Transverse colon (tissue), 4 donors: Measurements from ENCODE around the gene CEP104. TPM values are rescaled to one million over a fixed set of nuclear protein-coding genes. Genes with fewer than 3 reads are reported as not detected.

Experiments
- DNase-seq: peaks from one replicate; pipeline ENCODE4 v3.0.0-alpha.2; 2019
- H3K27ac ChIP-seq, 4 donors: fragments of 200-600 bp; sonication (generic); 2 replicates each; pipeline ENCODE4 v1.5.1; 2016 to 2018; ENCODE audit warnings: inconsistent platforms in 4 of 4
- H3K27me3 ChIP-seq: fragments of 200-600 bp; sonication (generic); 2 replicates; pipeline ENCODE4 v1.5.1; 2017; ENCODE audit warnings: inconsistent platforms
- H3K36me3 ChIP-seq, 4 donors: fragments of 200-600 bp; sonication (generic); 2 replicates each; pipeline ENCODE4 v1.5.1; 2017 to 2019; ENCODE audit warnings: inconsistent platforms in 4 of 4
- H3K4me1 ChIP-seq, 4 donors: fragments of 200-600 bp; sonication (generic); 2 replicates each; pipeline ENCODE4 v1.5.1; 2017 to 2020; ENCODE audit warnings: inconsistent platforms in 4 of 4
- H3K4me3 ChIP-seq, 4 donors: fragments of 200-600 bp; sonication (generic); 1 replicate in 1 of 4; 2 replicates in 3 of 4; pipeline versions ENCODE4 v1.5.1 to v1.6.1; 2017 to 2019; ENCODE audit warnings: inconsistent platforms in 4 of 4
- H3K9me3 ChIP-seq, 2 donors: fragments of 200-600 bp; sonication (generic); 2 replicates each; pipeline ENCODE4 v1.5.1; 2017 to 2019; ENCODE audit warnings: inconsistent platforms in 2 of 2
- CTCF ChIP-seq, 5 experiments: fragments of 200-600 bp in 3 of 5; fragments of 450-650 bp in 2 of 5; sonication (generic) in 3 of 5; IDR thresholded peaks; 1 replicate in 2 of 5; 2 replicates in 3 of 5; pipeline ENCODE4 v1.5.1; 2016 to 2017; ENCODE audit warnings: antibody characterized with exemption in 5 of 5, inconsistent platforms in 3 of 5, mild to moderate bottlenecking in 2 of 5, moderate library complexity in 1 of 5
- EP300 ChIP-seq: sonication (generic); formaldehyde crosslinking; IDR thresholded peaks from one replicate; pipeline ENCODE4 v1.6.1; 2017; ENCODE audit warnings: antibody characterized with exemption, low read depth
- POLR2A ChIP-seq: fragments of 450-650 bp; IDR thresholded peaks from one replicate; pipeline ENCODE4 v1.6.1; 2016; ENCODE audit warnings: antibody characterized with exemption, mild to moderate bottlenecking, moderate library complexity
- POLR2AphosphoS5 ChIP-seq, 3 donors: sonication (generic); formaldehyde crosslinking; IDR thresholded peaks; one replicate each; pipeline ENCODE4 v1.6.1; 2016; ENCODE audit warnings: antibody characterized with exemption in 3 of 3
- WGBS, 2 donors: methylation state at CpG; one replicate each; pipeline ENCODE4 v1.1.5; 2018; ENCODE audit warnings: low coverage in 1 of 2; 5-methylcytosine and 5-hydroxymethylcytosine counted together
- in situ Hi-C, 4 donors: fragments of 200-750 bp; cut with MboI; loops; one replicate each; pipeline versions ENCODE4 v1.15.0 to v1.15.1; 2017; ENCODE audit warnings: low sequenced_read_pairs in 3 of 4, low pct_ligation_motif_present in 1 of 4, low pct_unique_long_range_greater_than_20kb in 1 of 4
- intact Hi-C: fragments of 100-400 bp; cut with DNase I; formaldehyde crosslinking; loops from one replicate; pipeline ENCODE4 v1.15.1; 2023; ENCODE audit warnings: low total_unique reads
- total RNA-seq, 4 donors: library from RNA; depleted of rRNA; stranded (reverse); fragments of >200 nt; gene quantifications; one replicate each; pipeline ENCODE4 v1.1.0, GENCODE V29; 2016

Gene CEP104
- total RNA-seq, 4 donors from 2014 or later, result 34.4 to 57.7 (median 43.5) TPM

DNA sequence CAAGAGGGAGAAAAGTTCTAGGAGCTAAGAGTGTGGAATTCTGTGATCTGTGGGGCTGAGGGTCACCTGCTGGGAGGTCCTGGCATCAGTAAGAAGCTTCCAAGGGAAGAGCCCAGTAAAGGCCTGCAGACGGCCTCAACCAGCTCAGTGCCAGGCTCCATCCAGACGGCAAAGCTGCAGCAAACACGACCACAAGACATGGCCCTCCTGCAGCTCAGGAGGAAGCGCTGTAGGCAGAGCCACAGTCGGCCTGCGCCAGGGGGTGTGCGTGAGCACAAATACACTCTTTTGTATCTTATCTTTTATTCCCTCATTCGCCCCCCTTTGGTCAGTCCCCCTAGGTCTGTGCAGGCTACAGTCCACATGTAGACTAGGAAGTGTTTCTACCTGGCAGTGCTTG lies 29.7 kb upstream of the CEP104 start:
- no peak for DNase-seq
- H3K9me3 ChIP-seq, result no peaks in the 10 kb centered on the region
- 88% methylated on average over 8 of the region's 8 CpGs; no CpG with 5 or more reads in 1 of the 2 donors for WGBS, 2 donors
- in situ Hi-C loops (no loop called here), intact Hi-C loops (no loop called here)
- no peaks in the 10 kb centered on the region for H3K27me3 ChIP-seq
- peaks cover 0 to 40% (median 19%) of the 10 kb centered on the region in 4 donors for H3K36me3 ChIP-seq
- peaks cover 0 to 10% (median 0%) of the 10 kb centered on the region in 4 donors for H3K4me1 ChIP-seq
- TF ChIP-seq POLR2A (no peak), EP300 (no peak)
- no peak overlapping the region for H3K27ac ChIP-seq
- no peak overlapping the region for H3K4me3 ChIP-seq

GRCh38 chr1:3886106-3886670 lies 29.2 kb upstream of the CEP104 start:
- in situ Hi-C loops (no loop called here), intact Hi-C loops (no loop called here)
- no peak for DNase-seq
- TF ChIP-seq POLR2A (no peak), CTCF (IDR thresholded peaks at IDR 0.05) (no peak), EP300 (no peak), POLR2AphosphoS5 (IDR thresholded peaks at IDR 0.05) (no peak)
- no peak overlapping the region for H3K27ac ChIP-seq
- WGBS, 2 donors, result 96% methylated on average over 15 of the region's 15 CpGs; no CpG with 5 or more reads in 1 of the 2 donors
- H3K4me1 ChIP-seq, result peaks cover 0 to 7% (median 0%) of the 10 kb centered on the region in 4 donors
- H3K9me3 ChIP-seq, result no peaks in the 10 kb centered on the region
- H3K27me3 ChIP-seq, result no peaks in the 10 kb centered on the region
- no peak overlapping the region for H3K4me3 ChIP-seq
- peaks cover 0 to 40% (median 18%) of the 10 kb centered on the region in 4 donors for H3K36me3 ChIP-seq

DNA sequence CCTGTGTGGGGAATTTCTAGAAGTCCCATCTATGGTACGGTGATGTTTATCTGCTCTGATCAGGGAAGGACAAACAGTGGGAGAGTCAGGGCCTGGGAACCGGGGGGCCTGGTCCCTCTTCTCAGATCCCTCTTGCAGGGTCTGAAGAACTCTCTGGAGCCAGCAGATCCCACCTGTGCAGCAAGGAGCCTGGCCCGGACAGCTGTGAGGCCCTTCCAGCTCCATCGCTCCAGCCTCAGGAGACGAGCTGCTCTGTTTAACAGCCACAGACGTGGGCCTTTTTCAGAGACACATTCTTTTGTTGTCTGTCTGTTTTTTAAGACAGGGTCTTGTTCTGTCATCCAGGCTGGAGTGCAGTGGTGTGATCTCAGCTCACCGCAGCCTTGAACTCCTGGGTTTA lies 28.6 kb upstream of the CEP104 start:
- Histone ChIP-seq H3K36me3 (peaks cover 0 to 39% (median 16%) of the 10 kb centered on the region in 4 donors), H3K4me3 (no peak overlapping the region), H3K4me1 (peaks cover 0 to 1% (median 0%) of the 10 kb centered on the region in 4 donors), H3K9me3 (no peaks in the 10 kb centered on the region), H3K27me3 (no peaks in the 10 kb centered on the region), H3K27ac (no peak overlapping the region)
- in situ Hi-C loops (no loop called here), intact Hi-C loops (no loop called here)
- no peak for DNase-seq
- TF ChIP-seq POLR2AphosphoS5 (IDR thresholded peaks at IDR 0.05) (no peak), POLR2A (no peak), EP300 (no peak), CTCF (IDR thresholded peaks at IDR 0.05) (no peak)
- 88% methylated on average over 7 of the region's 7 CpGs; no CpG with 5 or more reads in 1 of the 2 donors for WGBS, 2 donors

GRCh38 chr1:3884966-3885365 lies 28.0 kb upstream of the CEP104 start:
- TF ChIP-seq CTCF (IDR thresholded peaks at IDR 0.05) (no peak), POLR2AphosphoS5 (IDR thresholded peaks at IDR 0.05) (no peak), POLR2A (no peak), EP300 (no peak)
- no peak for DNase-seq
- H3K4me3 ChIP-seq, result no peak overlapping the region
- intact Hi-C loops (no loop called here), in situ Hi-C loops (no loop called here)
- WGBS, 2 donors, result 93% methylated on average over 13 of the region's 13 CpGs
- no peaks in the 10 kb centered on the region for H3K27me3 ChIP-seq
- H3K27ac ChIP-seq, result no peak overlapping the region
- H3K9me3 ChIP-seq, result no peaks in the 10 kb centered on the region
- peaks cover 0 to 35% (median 12%) of the 10 kb centered on the region in 4 donors for H3K36me3 ChIP-seq
- H3K4me1 ChIP-seq, result no peaks in the 10 kb centered on the region
